Right atrium auricular region (tissue), 2 donors: ENCODE results near the gene CHST14. TPM values are rescaled to one million over a fixed set of nuclear protein-coding genes. Genes with fewer than 3 reads are reported as not detected.
A peak's percentile ranks its signal among the peaks of the same experiment; 100 is the strongest.

Experiments
- DNase-seq: peaks from one replicate; pipeline ENCODE4 v3.0.0-alpha.2; 2019; ENCODE audit warnings: low spot score
- H3K27ac ChIP-seq, 2 donors: fragments of 200-600 bp; sonication (generic); 1 replicate in 1 of 2; 2 replicates in 1 of 2; pipeline ENCODE4 v1.5.1; 2016 to 2019
- H3K27me3 ChIP-seq, 2 donors: fragments of 200-600 bp; sonication (generic); one replicate each; pipeline versions ENCODE4 v1.5.1 to v1.6.0; 2017 to 2019
- H3K36me3 ChIP-seq: fragments of 200-600 bp; sonication (generic); one replicate; pipeline ENCODE4 v1.5.1; 2016
- H3K4me1 ChIP-seq, 2 donors: fragments of 200-600 bp; sonication (generic); one replicate each; pipeline versions ENCODE4 v1.5.1 to v1.6.0; 2017 to 2019
- H3K4me3 ChIP-seq, 2 donors: fragments of 200-600 bp; sonication (generic); 1 replicate in 1 of 2; 2 replicates in 1 of 2; pipeline ENCODE4 v1.5.1; 2017 to 2019; ENCODE audit warnings: mild to moderate bottlenecking in 1 of 2, moderate library complexity in 1 of 2
- H3K9me3 ChIP-seq, 2 donors: fragments of 200-600 bp; sonication (generic); one replicate each; pipeline ENCODE4 v1.5.1; 2019
- CTCF ChIP-seq, 2 donors: fragments of 200-600 bp; sonication (generic); IDR thresholded peaks; one replicate each; pipeline ENCODE4 v1.5.1; 2019; ENCODE audit warnings: antibody characterized with exemption in 2 of 2
- total RNA-seq, 2 donors: library from RNA; depleted of rRNA; stranded (reverse); fragments of >200 nt; gene quantifications; one replicate each; pipeline ENCODE4 v1.1.0, GENCODE V29; 2016

Gene CHST14
- total RNA-seq, 2 donors from 2014 or later, result 13.2 to 14.2 TPM

GRCh38 chr15:40486066-40486770, 15.4 kb downstream of the CHST14 start:
- TF ChIP-seq CTCF (IDR thresholded peaks at IDR 0.05), result no peak
- H3K27me3 ChIP-seq, result no peaks in the 10 kb centered on the region
- H3K9me3 ChIP-seq, result no peaks in the 10 kb centered on the region
- H3K4me1 ChIP-seq, result no peaks in the 10 kb centered on the region
- H3K36me3 ChIP-seq, result no peaks in the 10 kb centered on the region
- H3K27ac ChIP-seq, result no peak overlapping the region
- H3K4me3 ChIP-seq, result peak overlapping the region in 1 of 2 donors; percentile 11
- DNase-seq, result no peak

GRCh38 chr15:40487816-40488682, 17.3 kb downstream of the CHST14 start:
- H3K27ac ChIP-seq, result no peak overlapping the region
- no peak for TF ChIP-seq CTCF (IDR thresholded peaks at IDR 0.05)
- no peaks in the 10 kb centered on the region for H3K4me1 ChIP-seq
- H3K9me3 ChIP-seq, result no peaks in the 10 kb centered on the region
- H3K27me3 ChIP-seq, result no peaks in the 10 kb centered on the region
- H3K4me3 ChIP-seq, result no peak overlapping the region
- no peaks in the 10 kb centered on the region for H3K36me3 ChIP-seq
- DNase-seq, result no peak

- Histone ChIP-seq H3K27me3 (no peaks in the 10 kb centered on the region), H3K27ac (no peak overlapping the region), H3K4me1 (no peaks in the 10 kb centered on the region), H3K9me3 (no peaks in the 10 kb centered on the region), H3K4me3 (no peak overlapping the region), H3K36me3 (no peaks in the 10 kb centered on the region)
- no peak for TF ChIP-seq CTCF (IDR thresholded peaks at IDR 0.05)
- no peak for DNase-seq
These were observed 18.7 kb downstream of the CHST14 start for GRCh38 chr15:40489274-40490175.

GRCh38 chr15:40493089-40493840, 22.5 kb downstream of the CHST14 start:
- Histone ChIP-seq H3K9me3 (no peaks in the 10 kb centered on the region), H3K4me1 (no peaks in the 10 kb centered on the region), H3K27ac (no peak overlapping the region), H3K4me3 (no peak overlapping the region), H3K36me3 (no peaks in the 10 kb centered on the region), H3K27me3 (no peaks in the 10 kb centered on the region)
- no peak for DNase-seq
- TF ChIP-seq CTCF (IDR thresholded peaks at IDR 0.05), result no peak

GRCh38 chr15:40495516-40495915, 24.7 kb downstream of the CHST14 start:
- DNase-seq, result no peak
- no peak for TF ChIP-seq CTCF (IDR thresholded peaks at IDR 0.05)
- Histone ChIP-seq H3K27ac (no peak overlapping the region), H3K4me1 (no peaks in the 10 kb centered on the region), H3K36me3 (no peaks in the 10 kb centered on the region), H3K4me3 (no peak overlapping the region), H3K9me3 (no peaks in the 10 kb centered on the region), H3K27me3 (no peaks in the 10 kb centered on the region)
